Upper lobe of left lung (tissue), 6 donors: ENCODE data around the gene MRPL20. TPM values are rescaled to one million over a fixed set of nuclear protein-coding genes. Genes with fewer than 3 reads are reported as not detected.
A peak's percentile ranks its signal among the peaks of the same experiment; 100 is the strongest.

Source experiments
- ATAC-seq, 2 donors: fragments of 200-7000 bp; cut with Tn5 transposase; one replicate each; pipeline ENCODE4 v1.9.1; 2022; ENCODE audit warnings: mild to moderate bottlenecking in 2 of 2, moderate library complexity in 2 of 2; ENCODE audit not compliant: low FRiP score in 2 of 2
- DNase-seq, 2 donors: peaks; one replicate each; pipeline ENCODE4 v3.0.0-alpha.2; 2019 to 2020
- H3K27ac ChIP-seq, 4 donors: fragments of 200-600 bp; sonication (generic); one replicate each; pipeline ENCODE4 v1.5.1; 2016 to 2019
- H3K27me3 ChIP-seq, 4 donors: fragments of 200-600 bp; sonication (generic); one replicate each; pipeline ENCODE4 v1.5.1; 2017 to 2019
- H3K36me3 ChIP-seq, 4 donors: fragments of 200-600 bp; sonication (generic); one replicate each; pipeline ENCODE4 v1.5.1; 2016 to 2019
- H3K4me1 ChIP-seq, 4 donors: fragments of 200-600 bp; sonication (generic); one replicate each; pipeline ENCODE4 v1.5.1; 2018 to 2019
- H3K4me3 ChIP-seq, 4 donors: fragments of 200-600 bp; sonication (generic); one replicate each; pipeline ENCODE4 v1.5.1; 2017 to 2019; ENCODE audit warnings: mild to moderate bottlenecking in 2 of 4, moderate library complexity in 1 of 4
- H3K9me3 ChIP-seq, 4 donors: fragments of 200-600 bp; sonication (generic); one replicate each; pipeline ENCODE4 v1.5.1; 2018 to 2019
- CTCF ChIP-seq, 6 experiments: fragments of 450-650 bp in 4 of 6; fragments of 200-600 bp in 2 of 6; sonication (generic) in 2 of 6; IDR thresholded peaks; one replicate each; pipeline ENCODE4 v1.5.1; 2016 to 2019; ENCODE audit warnings: antibody characterized with exemption in 6 of 6
- EP300 ChIP-seq, 4 donors: sonication (generic); formaldehyde crosslinking; IDR thresholded peaks; one replicate each; pipeline ENCODE4 v1.5.1; 2017; ENCODE audit warnings: antibody characterized with exemption in 4 of 4, control low read depth in 2 of 4
- POLR2A ChIP-seq, 4 donors: fragments of 450-650 bp; IDR thresholded peaks; one replicate each; pipeline ENCODE4 v1.5.1; 2016 to 2017; ENCODE audit warnings: antibody characterized with exemption in 4 of 4, mild to moderate bottlenecking in 2 of 4
- POLR2AphosphoS5 ChIP-seq, 2 donors: sonication (generic); formaldehyde crosslinking; IDR thresholded peaks; one replicate each; pipeline ENCODE4 v1.5.1; 2017; ENCODE audit warnings: antibody characterized with exemption in 2 of 2
- WGBS, 2 donors: methylation state at CpG; one replicate each; pipeline ENCODE4 v1.1.5; 2017 to 2018; 5-methylcytosine and 5-hydroxymethylcytosine counted together
- total RNA-seq, 6 donors: library from RNA; depleted of rRNA in 4 of 6; stranded (reverse); fragments of >200 nt in 4 of 6; gene quantifications; one replicate each; pipeline versions ENCODE4 v1.1.0 to v1.2.1, GENCODE V29; 2016 to 2021
- donor health status: DM: no; HTN: no; CAD: no; lungs with moderate emphysema.
- donor health status: DM: no; HTN: yes; CAD: no; lungs with severe emphysema.

The MRPL20 gene
- total RNA-seq, 6 donors from 2014 or later: 90.7 to 145 (median 101) TPM

DNA sequence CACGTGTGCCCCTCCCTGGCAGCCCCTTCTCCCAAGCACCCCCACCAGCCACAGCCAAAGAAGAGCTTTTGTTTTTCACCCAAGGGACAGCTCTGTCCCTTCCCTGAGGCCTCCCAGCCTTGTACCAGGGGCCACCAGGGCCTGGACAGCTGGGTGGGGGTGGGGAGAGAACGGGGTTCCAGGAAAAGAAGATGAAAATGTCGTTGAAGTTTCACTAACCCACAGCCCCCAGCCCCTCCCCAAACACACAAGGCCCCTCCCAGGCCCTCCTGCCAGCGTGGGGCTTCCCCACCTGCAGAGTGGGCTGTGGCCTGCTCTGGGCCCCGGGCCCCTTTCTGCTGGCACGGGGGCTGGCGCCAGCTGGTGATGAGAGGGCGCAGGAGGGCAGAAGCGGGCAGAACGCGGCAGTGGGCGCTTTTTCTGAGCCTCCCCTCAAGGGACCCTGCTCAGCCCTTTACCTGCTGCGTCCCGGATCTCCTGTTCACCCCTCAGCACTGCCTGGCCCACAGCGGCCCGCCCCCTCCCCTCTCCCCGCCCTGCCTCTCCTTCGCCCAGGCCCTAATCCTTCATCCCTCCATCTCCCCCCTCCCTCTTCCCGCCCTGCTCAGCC is 19.5 kb upstream of the MRPL20 start:
- H3K27ac ChIP-seq: peak overlapping the region in 1 of 4 donors; percentile 23
- 29 to 49% methylated on average over 7 to 16 of the region's 19 CpGs for WGBS, 2 donors
- H3K36me3 ChIP-seq: no peaks in the 10 kb centered on the region

GRCh38 chr1:1425753-1426495 is 18.8 kb upstream of the MRPL20 start:
- ATAC-seq (no peak), DNase-seq (peak in 1 of 2 donors; percentile 79)
- no peaks in the 10 kb centered on the region for H3K36me3 ChIP-seq
- H3K4me3 ChIP-seq: no peak overlapping the region
- H3K9me3 ChIP-seq: no peaks in the 10 kb centered on the region
- peak overlapping the region in 1 of 4 donors; percentile 23 for H3K27ac ChIP-seq
- TF ChIP-seq POLR2A (IDR thresholded peaks at IDR 0.05) (no peak), CTCF (IDR thresholded peaks at IDR 0.05) (no peak)
- WGBS, 2 donors: 46 to 51% methylated on average over 20 to 28 of the region's 33 CpGs
- H3K27me3 ChIP-seq: peaks cover 0 to 3% (median 0%) of the 10 kb centered on the region in 4 donors
- H3K4me1 ChIP-seq: peaks cover 15 to 41% (median 21%) of the 10 kb centered on the region in 4 donors

More for the DNA sequence above, 19.5 kb upstream of the MRPL20 start:
- Histone ChIP-seq H3K4me3 (no peak overlapping the region), H3K27me3 (peaks cover 0 to 3% (median 0%) of the 10 kb centered on the region in 4 donors), H3K9me3 (no peaks in the 10 kb centered on the region), H3K4me1 (peaks cover 20 to 41% (median 25%) of the 10 kb centered on the region in 4 donors)
- peak in 1 of 2 donors; percentile 69 for DNase-seq
- TF ChIP-seq EP300 (IDR thresholded peaks at IDR 0.05) (no peak), POLR2AphosphoS5 (IDR thresholded peaks at IDR 0.05) (no peak), POLR2A (IDR thresholded peaks at IDR 0.05) (no peak), CTCF (IDR thresholded peaks at IDR 0.05) (no peak)
- no peak for ATAC-seq

DNA sequence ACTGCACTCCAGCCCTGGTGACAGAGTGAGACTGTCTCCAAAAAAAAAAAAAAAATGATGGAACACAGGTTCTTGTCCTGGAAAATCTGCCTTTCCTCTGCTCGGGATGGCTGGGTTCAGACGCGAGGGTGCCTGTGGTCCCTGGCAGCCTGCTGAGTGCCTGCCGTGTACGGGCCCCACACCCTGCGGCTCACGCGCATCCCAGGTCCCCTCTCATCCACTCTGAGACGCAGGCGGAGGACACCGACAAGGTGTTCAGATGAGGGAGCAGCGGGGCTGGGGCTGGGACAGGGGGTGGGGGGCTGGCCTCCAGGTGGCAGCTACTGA is 18.3 kb upstream of the MRPL20 start:
- Histone ChIP-seq H3K4me1 (peaks cover 10 to 41% (median 19%) of the 10 kb centered on the region in 4 donors), H3K27ac (no peak overlapping the region), H3K9me3 (no peaks in the 10 kb centered on the region), H3K4me3 (no peak overlapping the region), H3K27me3 (peaks cover 0 to 3% (median 0%) of the 10 kb centered on the region in 4 donors), H3K36me3 (no peaks in the 10 kb centered on the region)
- DNase-seq (no peak), ATAC-seq (no peak)
- TF ChIP-seq EP300 (IDR thresholded peaks at IDR 0.05): no peak
- no peak for TF ChIP-seq CTCF (IDR thresholded peaks at IDR 0.05)
- no peak for TF ChIP-seq POLR2AphosphoS5 (IDR thresholded peaks at IDR 0.05)
- TF ChIP-seq POLR2A (IDR thresholded peaks at IDR 0.05): no peak
- 77 to 90% methylated on average over 7 to 12 of the region's 12 CpGs for whole genome bisulfite sequencing, 2 donors

DNA sequence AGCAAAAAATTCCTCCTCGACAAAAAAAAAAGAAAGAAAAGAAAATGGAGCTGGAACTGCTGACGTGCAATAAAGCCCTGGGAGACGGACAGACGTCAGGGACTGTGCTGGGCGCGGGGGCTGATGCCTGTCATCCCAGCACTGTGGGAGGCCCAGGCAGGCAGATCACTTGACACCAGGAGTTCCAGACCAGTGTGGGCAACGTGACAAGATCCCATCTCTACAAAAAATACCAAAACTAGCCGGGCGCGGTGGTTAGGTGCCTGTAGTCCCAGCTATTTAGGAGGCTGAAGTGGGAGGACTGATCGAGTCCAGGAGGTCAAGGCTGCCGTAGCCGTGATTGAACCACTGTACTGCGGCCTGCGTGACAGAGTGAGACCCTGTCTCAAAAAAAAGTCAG is 17.6 kb upstream of the MRPL20 start:
- TF ChIP-seq EP300 (IDR thresholded peaks at IDR 0.05): no peak
- TF ChIP-seq POLR2A (IDR thresholded peaks at IDR 0.05): no peak
- no peak for TF ChIP-seq CTCF (IDR thresholded peaks at IDR 0.05)
- no peak for TF ChIP-seq POLR2AphosphoS5 (IDR thresholded peaks at IDR 0.05)
- Histone ChIP-seq H3K4me3 (no peak overlapping the region), H3K4me1 (peaks cover 4 to 40% (median 13%) of the 10 kb centered on the region in 4 donors), H3K9me3 (no peaks in the 10 kb centered on the region), H3K36me3 (no peaks in the 10 kb centered on the region), H3K27ac (no peak overlapping the region), H3K27me3 (peaks cover 0 to 3% (median 0%) of the 10 kb centered on the region in 4 donors)
- DNase-seq (no peak), ATAC-seq (no peak)
- 88 to 91% methylated on average over 15 of the region's 15 CpGs for WGBS, 2 donors
